Measurements from ENCODE around the gene ZNF248.

- TF ChIP-seq CTCF (IDR thresholded peaks at IDR 0.05) (no peak), POLR2A (IDR thresholded peaks at IDR 0.05) (no peak), EP300 (IDR thresholded peaks at IDR 0.05) (no peak)
Observed at GRCh38 chr10:37762287-37762686, 95.1 kb downstream of the ZNF248 start.
